RWPE1 (cell line): Measurements from ENCODE around the gene PSENEN.
"Not testable (repeated sequence)": the region's sequence is repeated elsewhere in the genome, so short reads cannot be mapped to it uniquely, and the experiment has no call there.

Experiments
- CTCF ChIA-PET: fragments of 350-600 bp; sonication (Branson Sonifier 250); formaldehyde crosslinking; extraction: SDS; loops from one replicate; lab custom pipeline; 2021; lab: Yijun Ruan, JAX
- POLR2A ChIA-PET: fragments of 400-600 bp; formaldehyde crosslinking; extraction: SDS; loops from one replicate; lab custom pipeline; 2020; ENCODE audit warnings: antibody characterized with exemption; ENCODE audit not compliant: low non-redundant PET; lab: Yijun Ruan, JAX
- DNase-seq: peaks from one replicate; pipeline ENCODE4 v3.0.0; 2012; ENCODE audit warnings: low spot score
- H3K27ac ChIP-seq: fragments of 450-650 bp; 2 replicates; pipeline ENCODE4 v1.5.1; 2017
- TF ChIP-seq, protein P1 (sequence below): fragments of 450-650 bp; conservative IDR thresholded peaks from 2 replicates; pipeline ENCODE4 v1.5.1; 2017; ENCODE audit warnings: low read depth, mild to moderate bottlenecking

PSENEN gene

GRCh38 chr19:35792312-35792711 lies 46.9 kb downstream of the PSENEN start:
- no peak overlapping the region for H3K27ac ChIP-seq
- CTCF ChIA-PET: no interaction called here
- no peak for DNase-seq
- POLR2A ChIA-PET: no interaction called here
- TF ChIP-seq, protein P1, sequence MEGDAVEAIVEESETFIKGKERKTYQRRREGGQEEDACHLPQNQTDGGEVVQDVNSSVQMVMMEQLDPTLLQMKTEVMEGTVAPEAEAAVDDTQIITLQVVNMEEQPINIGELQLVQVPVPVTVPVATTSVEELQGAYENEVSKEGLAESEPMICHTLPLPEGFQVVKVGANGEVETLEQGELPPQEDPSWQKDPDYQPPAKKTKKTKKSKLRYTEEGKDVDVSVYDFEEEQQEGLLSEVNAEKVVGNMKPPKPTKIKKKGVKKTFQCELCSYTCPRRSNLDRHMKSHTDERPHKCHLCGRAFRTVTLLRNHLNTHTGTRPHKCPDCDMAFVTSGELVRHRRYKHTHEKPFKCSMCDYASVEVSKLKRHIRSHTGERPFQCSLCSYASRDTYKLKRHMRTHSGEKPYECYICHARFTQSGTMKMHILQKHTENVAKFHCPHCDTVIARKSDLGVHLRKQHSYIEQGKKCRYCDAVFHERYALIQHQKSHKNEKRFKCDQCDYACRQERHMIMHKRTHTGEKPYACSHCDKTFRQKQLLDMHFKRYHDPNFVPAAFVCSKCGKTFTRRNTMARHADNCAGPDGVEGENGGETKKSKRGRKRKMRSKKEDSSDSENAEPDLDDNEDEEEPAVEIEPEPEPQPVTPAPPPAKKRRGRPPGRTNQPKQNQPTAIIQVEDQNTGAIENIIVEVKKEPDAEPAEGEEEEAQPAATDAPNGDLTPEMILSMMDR: no peak

- H3K27ac ChIP-seq: no peak overlapping the region
- TF ChIP-seq, protein P1: no peak
- POLR2A ChIA-PET: no interaction called here
- CTCF ChIA-PET: no interaction called here
- no peak for DNase-seq
Measured at GRCh38 chr19:35792888-35793287, 47.4 kb downstream of the PSENEN start.

- no peak for DNase-seq
- H3K27ac ChIP-seq: no peak overlapping the region
- TF ChIP-seq, protein P1: no peak
- ChIA-PET CTCF (no interaction called here), POLR2A (no interaction called here)
Measured at GRCh38 chr19:35793381-35794165, 48.1 kb downstream of the PSENEN start.

GRCh38 chr19:35795564-35795963 lies 50.1 kb downstream of the PSENEN start:
- POLR2A ChIA-PET: not testable (repeated sequence)
- CTCF ChIA-PET: interaction anchor here (0.6 kb wide), 1 partner anchor 27 kb away, joined by 3 read pairs; no protein-coding TSS in a partner anchor

More at GRCh38 chr19:35795564-35795963, 50.1 kb downstream of the PSENEN start:
- H3K27ac ChIP-seq, DNase-seq: not testable (repeated sequence)
